MM.1S (cell line): ENCODE measurements around the gene LYRM4.

Experiments used
- DNase-seq: peaks from one replicate; pipeline ENCODE4 v3.0.0-alpha.2; 2015
- H2AFZ ChIP-seq: fragments of 300-600 bp; sonication (generic); 2 replicates; pipeline ENCODE4 v1.6.0; 2016; ENCODE audit warnings: antibody characterized with exemption, low read length
- H3F3A ChIP-seq: fragments of 300-600 bp; sonication (generic); 2 replicates; pipeline ENCODE4 v1.6.1; 2016; ENCODE audit warnings: mild to moderate bottlenecking, antibody characterized with exemption, low read length, moderate library complexity, mixed read lengths; ENCODE audit not compliant: insufficient read depth
- H3K27ac ChIP-seq: fragments of 300-600 bp; sonication (generic); 2 replicates; pipeline ENCODE4 v1.5.1; 2016; ENCODE audit warnings: mild to moderate bottlenecking, low read length
- H3K27me3 ChIP-seq: fragments of 300-600 bp; sonication (generic); replicated peaks from 2 replicates; pipeline ENCODE4 v1.6.0; 2016; ENCODE audit warnings: low read length; ENCODE audit not compliant: insufficient read depth
- H3K36me3 ChIP-seq: fragments of 300-600 bp; sonication (generic); replicated peaks from 2 replicates; pipeline ENCODE4 v1.6.1; 2016; ENCODE audit warnings: mild to moderate bottlenecking, low read length, mixed read lengths; ENCODE audit not compliant: insufficient read depth
- H3K4me1 ChIP-seq: fragments of 300-600 bp; sonication (generic); 2 replicates; pipeline ENCODE4 v1.6.1; 2016; ENCODE audit warnings: low read length, mixed read lengths
- H3K4me2 ChIP-seq: fragments of 300-600 bp; sonication (generic); 2 replicates; pipeline ENCODE4 v1.6.0; 2016; ENCODE audit warnings: low read depth, low read length
- H3K4me3 ChIP-seq: fragments of 300-600 bp; sonication (generic); 2 replicates; pipeline ENCODE4 v1.5.1; 2016; ENCODE audit warnings: low read length, mixed read lengths
- H3K79me2 ChIP-seq: fragments of 300-600 bp; sonication (generic); 2 replicates; pipeline ENCODE4 v1.6.1; 2016; ENCODE audit warnings: mixed run types, low read length, mixed read lengths
- H3K9ac ChIP-seq: fragments of 300-600 bp; sonication (generic); 2 replicates; pipeline ENCODE4 v1.6.1; 2016; ENCODE audit warnings: low read length, mixed read lengths
- H3K9me2 ChIP-seq: fragments of 300-600 bp; sonication (generic); replicated peaks from 2 replicates; pipeline ENCODE4 v1.6.1; 2016; ENCODE audit warnings: mild to moderate bottlenecking, low read length, mixed read lengths; ENCODE audit not compliant: insufficient read depth
- H3K9me3 ChIP-seq: fragments of 300-600 bp; sonication (generic); replicated peaks from 2 replicates; pipeline ENCODE4 v1.6.1; 2016; ENCODE audit warnings: mild to moderate bottlenecking, low read length, mixed read lengths; ENCODE audit not compliant: insufficient read depth
- H4K20me1 ChIP-seq: fragments of 300-600 bp; sonication (generic); 2 replicates; pipeline ENCODE4 v1.6.1; 2016; ENCODE audit warnings: mild to moderate bottlenecking, low read length, moderate library complexity, mixed read lengths; ENCODE audit not compliant: insufficient read depth
- EZH2 ChIP-seq: fragments of 300-600 bp; sonication (generic); optimal IDR thresholded peaks from 2 replicates; pipeline ENCODE3; 2017; ENCODE audit warnings: low read depth, mild to moderate bottlenecking, antibody characterized with exemption, low read length, mixed read lengths
- EZH2phosphoT487 ChIP-seq: fragments of 300-600 bp; sonication (generic); IDR thresholded peaks from 2 replicates; pipeline ENCODE4 v1.6.1; 2018; ENCODE audit warnings: antibody characterized with exemption, low read length
- TF ChIP-seq, protein P1 (sequence below): fragments of 300-600 bp; sonication (generic); IDR thresholded peaks from 2 replicates; pipeline ENCODE4 v1.5.1; 2016; ENCODE audit warnings: antibody characterized with exemption, low read length, mixed read lengths

LYRM4 gene

DNA sequence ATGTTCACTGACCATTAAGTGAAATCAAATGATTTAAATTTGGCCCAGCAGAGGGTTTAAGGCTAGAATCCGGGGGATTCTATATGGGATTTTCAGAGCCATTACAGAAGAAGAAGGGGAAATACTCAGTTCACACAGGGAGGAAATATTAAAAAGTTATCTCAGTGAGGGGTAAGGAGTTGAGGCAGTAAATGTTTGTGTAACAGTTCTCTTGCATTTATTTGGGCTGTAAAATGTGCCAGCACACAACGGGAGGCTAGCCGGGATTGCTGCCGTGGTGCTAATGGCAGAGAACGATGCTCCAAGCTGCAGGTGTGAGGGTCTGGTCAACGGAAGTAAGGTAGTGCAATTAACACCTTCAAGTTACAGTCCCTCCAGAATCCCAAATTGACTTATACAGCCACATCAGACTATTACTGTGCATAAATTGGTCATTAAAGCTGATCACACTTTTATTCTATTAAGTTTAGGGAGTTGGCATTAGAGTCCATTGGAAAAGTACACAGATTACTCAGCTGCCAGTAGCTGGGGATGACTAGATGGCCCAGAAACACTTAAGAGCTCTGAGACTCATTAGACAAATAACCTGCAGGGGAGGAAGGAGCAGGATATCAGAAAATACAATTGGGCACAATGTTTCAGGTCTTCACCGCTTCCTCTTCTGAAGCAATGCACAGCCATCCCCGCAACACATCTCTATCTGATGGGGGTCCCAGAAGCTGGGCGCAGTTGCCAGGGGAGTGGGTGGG, 144.3 kb downstream of the LYRM4 start:
- H2AFZ ChIP-seq = no peak overlapping the region

DNA sequence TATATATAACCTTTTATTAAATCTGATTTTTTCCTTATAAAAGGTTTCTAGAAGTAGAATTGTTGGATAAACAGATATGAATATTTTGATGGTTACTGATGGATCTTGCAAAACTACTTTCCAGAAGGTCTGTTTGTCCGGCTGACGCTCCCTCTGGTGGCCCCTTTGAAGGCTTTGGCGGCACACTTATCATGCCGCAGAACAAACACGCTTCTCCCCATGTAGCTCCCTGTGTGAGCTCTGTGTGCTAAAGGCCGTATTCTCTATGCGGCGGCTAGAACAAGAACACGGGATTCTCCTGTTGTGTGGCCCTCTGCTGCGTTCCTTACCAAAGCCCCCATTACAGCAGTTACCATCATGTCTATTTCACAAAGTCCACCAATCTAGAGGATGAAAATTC, 145.6 kb downstream of the LYRM4 start:
- H3F3A ChIP-seq = no peaks in the 10 kb centered on the region
- no peak overlapping the region for H3K9ac ChIP-seq
- no peak overlapping the region for H3K4me3 ChIP-seq
- H3K79me2 ChIP-seq = no peaks in the 10 kb centered on the region
- no peaks in the 10 kb centered on the region for H3K27me3 ChIP-seq
- H2AFZ ChIP-seq = no peak overlapping the region
- no peaks in the 10 kb centered on the region for H3K36me3 ChIP-seq
- no peaks in the 10 kb centered on the region for H4K20me1 ChIP-seq
- DNase-seq = no peak
- no peak for TF ChIP-seq EZH2
- TF ChIP-seq, protein P1, sequence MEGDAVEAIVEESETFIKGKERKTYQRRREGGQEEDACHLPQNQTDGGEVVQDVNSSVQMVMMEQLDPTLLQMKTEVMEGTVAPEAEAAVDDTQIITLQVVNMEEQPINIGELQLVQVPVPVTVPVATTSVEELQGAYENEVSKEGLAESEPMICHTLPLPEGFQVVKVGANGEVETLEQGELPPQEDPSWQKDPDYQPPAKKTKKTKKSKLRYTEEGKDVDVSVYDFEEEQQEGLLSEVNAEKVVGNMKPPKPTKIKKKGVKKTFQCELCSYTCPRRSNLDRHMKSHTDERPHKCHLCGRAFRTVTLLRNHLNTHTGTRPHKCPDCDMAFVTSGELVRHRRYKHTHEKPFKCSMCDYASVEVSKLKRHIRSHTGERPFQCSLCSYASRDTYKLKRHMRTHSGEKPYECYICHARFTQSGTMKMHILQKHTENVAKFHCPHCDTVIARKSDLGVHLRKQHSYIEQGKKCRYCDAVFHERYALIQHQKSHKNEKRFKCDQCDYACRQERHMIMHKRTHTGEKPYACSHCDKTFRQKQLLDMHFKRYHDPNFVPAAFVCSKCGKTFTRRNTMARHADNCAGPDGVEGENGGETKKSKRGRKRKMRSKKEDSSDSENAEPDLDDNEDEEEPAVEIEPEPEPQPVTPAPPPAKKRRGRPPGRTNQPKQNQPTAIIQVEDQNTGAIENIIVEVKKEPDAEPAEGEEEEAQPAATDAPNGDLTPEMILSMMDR = no peak
- no peak for TF ChIP-seq EZH2phosphoT487
- H3K9me3 ChIP-seq = no peaks in the 10 kb centered on the region
- no peak overlapping the region for H3K27ac ChIP-seq
- H3K9me2 ChIP-seq = no peaks in the 10 kb centered on the region
- H3K4me1 ChIP-seq = no peaks in the 10 kb centered on the region
- no peak overlapping the region for H3K4me2 ChIP-seq

More for the DNA sequence above, 144.3 kb downstream of the LYRM4 start:
- no peak for DNase-seq
- no peaks in the 10 kb centered on the region for H3K9me3 ChIP-seq
- no peaks in the 10 kb centered on the region for H3K9me2 ChIP-seq
- H3F3A ChIP-seq = no peaks in the 10 kb centered on the region
- H3K36me3 ChIP-seq = no peaks in the 10 kb centered on the region
- H3K27me3 ChIP-seq = no peaks in the 10 kb centered on the region
- H3K9ac ChIP-seq = no peak overlapping the region
- H3K4me3 ChIP-seq = no peak overlapping the region
- TF ChIP-seq, protein P1 = no peak
- no peak for TF ChIP-seq EZH2
- H4K20me1 ChIP-seq = no peaks in the 10 kb centered on the region
- H3K79me2 ChIP-seq = no peaks in the 10 kb centered on the region
- H3K27ac ChIP-seq = no peak overlapping the region
- no peak overlapping the region for H3K4me2 ChIP-seq
- no peaks in the 10 kb centered on the region for H3K4me1 ChIP-seq

DNA sequence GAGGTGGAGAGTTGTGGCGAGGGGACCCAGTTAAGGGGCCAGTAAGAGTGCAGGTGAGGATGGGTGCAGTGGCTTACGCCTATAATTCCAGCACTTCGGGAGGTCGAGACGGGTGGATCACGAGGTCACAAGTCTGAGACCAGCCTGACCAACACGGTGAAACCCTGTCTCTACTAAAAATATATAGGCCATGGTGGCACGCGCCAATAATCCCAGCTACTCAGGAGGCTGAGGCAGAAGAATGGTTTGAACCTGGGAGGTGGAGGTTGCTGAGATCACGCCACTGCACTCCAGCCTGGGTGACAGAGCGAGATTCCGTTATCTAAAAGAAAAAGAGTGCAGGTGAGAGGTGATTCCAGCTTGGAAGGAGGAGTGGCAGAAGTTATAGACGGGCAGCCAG, 147.7 kb downstream of the LYRM4 start:
- Histone ChIP-seq H3K9me3 (no peaks in the 10 kb centered on the region), H3F3A (no peaks in the 10 kb centered on the region), H3K4me2 (no peak overlapping the region), H4K20me1 (no peaks in the 10 kb centered on the region), H3K4me1 (no peaks in the 10 kb centered on the region), H2AFZ (no peak overlapping the region), H3K4me3 (no peak overlapping the region), H3K9ac (no peak overlapping the region), H3K36me3 (no peaks in the 10 kb centered on the region), H3K9me2 (no peaks in the 10 kb centered on the region), H3K79me2 (no peaks in the 10 kb centered on the region), H3K27me3 (no peaks in the 10 kb centered on the region), H3K27ac (no peak overlapping the region)
- TF ChIP-seq EZH2phosphoT487 = no peak
- DNase-seq = no peak

DNA sequence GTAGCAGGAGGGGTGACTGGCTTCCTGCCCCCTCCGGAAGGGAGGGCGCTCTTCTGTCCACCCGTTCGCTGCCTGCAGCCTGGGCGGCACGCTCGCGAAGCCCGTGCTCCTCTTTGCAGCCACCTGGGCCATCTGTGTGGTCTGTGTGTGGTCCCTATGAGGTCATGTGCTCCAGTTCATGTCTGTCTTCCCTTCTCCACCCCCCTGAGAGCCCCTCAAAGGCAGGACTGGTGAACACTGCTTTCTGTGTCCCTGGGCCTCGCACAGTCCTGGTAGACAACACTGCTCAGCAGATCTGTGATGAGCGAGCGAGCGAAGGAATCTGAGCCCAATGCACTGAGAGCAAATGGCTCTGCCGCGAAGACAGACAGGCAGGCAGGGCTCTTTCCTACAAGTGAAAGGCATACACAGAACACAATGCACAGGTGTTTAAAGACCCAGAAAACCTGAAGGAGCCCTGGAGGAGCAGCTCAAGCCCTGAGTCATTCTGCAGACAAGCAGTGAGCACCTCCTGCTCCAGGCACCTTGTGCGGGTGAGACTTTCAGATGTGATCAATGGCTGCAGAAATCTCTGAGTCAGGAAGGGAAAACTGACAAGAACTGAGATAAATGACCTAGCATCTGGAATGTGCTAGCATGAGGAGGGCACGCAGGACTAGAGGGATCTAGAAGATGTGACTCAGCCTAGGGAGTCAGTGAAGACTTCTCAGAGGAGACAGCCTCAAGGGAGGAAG, 148.5 kb downstream of the LYRM4 start:
- Histone ChIP-seq H3K4me2 (no peak overlapping the region), H4K20me1 (no peaks in the 10 kb centered on the region), H3K27me3 (no peaks in the 10 kb centered on the region), H3K9me2 (no peaks in the 10 kb centered on the region), H3K4me3 (no peak overlapping the region), H3F3A (no peaks in the 10 kb centered on the region), H3K9ac (no peak overlapping the region), H3K4me1 (no peaks in the 10 kb centered on the region), H3K27ac (no peak overlapping the region), H3K9me3 (no peaks in the 10 kb centered on the region), H2AFZ (no peak overlapping the region), H3K79me2 (no peaks in the 10 kb centered on the region), H3K36me3 (no peaks in the 10 kb centered on the region)
- TF ChIP-seq, protein P1 = no peak
- TF ChIP-seq EZH2 = no peak
- no peak for TF ChIP-seq EZH2phosphoT487
- DNase-seq = no peak
